SKM-1 treated with dmso at 0.1 percent for 144 hours (cell line): ENCODE results near the gene GAGE12H.
"Not testable (repeated sequence)": the region's sequence is repeated elsewhere in the genome, so short reads cannot be mapped to it uniquely, and the experiment has no call there.

Source experiments
- DNase-seq: peaks from one replicate; lab custom pipeline; 2025; ENCODE audit not compliant: unreplicated experiment; lab: John Stamatoyannopoulos, UW

GAGE12H gene, protein sequence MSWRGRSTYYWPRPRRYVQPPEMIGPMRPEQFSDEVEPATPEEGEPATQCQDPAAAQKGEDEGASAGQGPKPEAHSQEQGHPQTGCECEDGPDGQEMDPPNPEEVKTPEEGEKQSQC

DNA sequence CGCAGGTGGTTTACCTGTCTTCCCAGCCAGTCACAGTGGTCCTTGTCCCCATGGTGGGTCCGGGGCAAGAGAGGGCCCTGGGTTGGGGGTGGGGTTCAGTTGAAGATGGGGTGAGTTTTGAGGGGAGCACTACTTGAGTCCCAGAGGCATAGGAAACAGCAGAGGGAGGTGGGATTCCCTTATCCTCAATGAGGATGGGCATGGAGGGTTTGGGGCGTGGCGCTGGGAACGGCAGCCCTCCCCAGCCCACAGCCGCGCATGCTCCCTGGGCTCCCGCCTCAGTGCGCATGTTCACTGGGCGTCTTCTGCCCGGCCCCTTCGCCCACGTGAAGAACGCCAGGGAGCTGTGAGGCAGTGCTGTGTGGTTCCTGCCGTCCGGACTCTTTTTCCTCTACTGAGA lies at the start of gene GAGE12H:
Gene GAGE12H (plus strand): TSS at position 301 of the 400 bp plus-strand sequence. CDS start 1,155 bp downstream, outside the sequence.
- DNase-seq = not testable (repeated sequence)

DNA sequence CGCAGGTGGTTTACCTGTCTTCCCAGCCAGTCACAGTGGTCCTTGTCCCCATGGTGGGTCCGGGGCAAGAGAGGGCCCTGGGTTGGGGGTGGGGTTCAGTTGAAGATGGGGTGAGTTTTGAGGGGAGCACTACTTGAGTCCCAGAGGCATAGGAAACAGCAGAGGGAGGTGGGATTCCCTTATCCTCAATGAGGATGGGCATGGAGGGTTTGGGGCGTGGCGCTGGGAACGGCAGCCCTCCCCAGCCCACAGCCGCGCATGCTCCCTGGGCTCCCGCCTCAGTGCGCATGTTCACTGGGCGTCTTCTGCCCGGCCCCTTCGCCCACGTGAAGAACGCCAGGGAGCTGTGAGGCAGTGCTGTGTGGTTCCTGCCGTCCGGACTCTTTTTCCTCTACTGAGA lies 47.9 kb upstream of the GAGE12H start, which contains the start of gene GAGE12C:
Gene GAGE12C (plus strand): TSS at position 301 of the 400 bp plus-strand sequence. CDS start 1,155 bp downstream, outside the sequence.
- DNase-seq = not testable (repeated sequence)

DNA sequence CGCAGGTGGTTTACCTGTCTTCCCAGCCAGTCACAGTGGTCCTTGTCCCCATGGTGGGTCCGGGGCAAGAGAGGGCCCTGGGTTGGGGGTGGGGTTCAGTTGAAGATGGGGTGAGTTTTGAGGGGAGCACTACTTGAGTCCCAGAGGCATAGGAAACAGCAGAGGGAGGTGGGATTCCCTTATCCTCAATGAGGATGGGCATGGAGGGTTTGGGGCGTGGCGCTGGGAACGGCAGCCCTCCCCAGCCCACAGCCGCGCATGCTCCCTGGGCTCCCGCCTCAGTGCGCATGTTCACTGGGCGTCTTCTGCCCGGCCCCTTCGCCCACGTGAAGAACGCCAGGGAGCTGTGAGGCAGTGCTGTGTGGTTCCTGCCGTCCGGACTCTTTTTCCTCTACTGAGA lies 38.3 kb upstream of the GAGE12H start, which contains the start of gene GAGE12D:
Gene GAGE12D (plus strand): TSS at position 301 of the 400 bp plus-strand sequence. CDS start 1,155 bp downstream, outside the sequence.
- DNase-seq = not testable (repeated sequence)

DNA sequence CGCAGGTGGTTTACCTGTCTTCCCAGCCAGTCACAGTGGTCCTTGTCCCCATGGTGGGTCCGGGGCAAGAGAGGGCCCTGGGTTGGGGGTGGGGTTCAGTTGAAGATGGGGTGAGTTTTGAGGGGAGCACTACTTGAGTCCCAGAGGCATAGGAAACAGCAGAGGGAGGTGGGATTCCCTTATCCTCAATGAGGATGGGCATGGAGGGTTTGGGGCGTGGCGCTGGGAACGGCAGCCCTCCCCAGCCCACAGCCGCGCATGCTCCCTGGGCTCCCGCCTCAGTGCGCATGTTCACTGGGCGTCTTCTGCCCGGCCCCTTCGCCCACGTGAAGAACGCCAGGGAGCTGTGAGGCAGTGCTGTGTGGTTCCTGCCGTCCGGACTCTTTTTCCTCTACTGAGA lies 28.8 kb upstream of the GAGE12H start, which contains the start of gene GAGE12E:
Gene GAGE12E (plus strand): TSS at position 301 of the 400 bp plus-strand sequence. CDS start 1,155 bp downstream, outside the sequence.
- not testable (repeated sequence) for DNase-seq

DNA sequence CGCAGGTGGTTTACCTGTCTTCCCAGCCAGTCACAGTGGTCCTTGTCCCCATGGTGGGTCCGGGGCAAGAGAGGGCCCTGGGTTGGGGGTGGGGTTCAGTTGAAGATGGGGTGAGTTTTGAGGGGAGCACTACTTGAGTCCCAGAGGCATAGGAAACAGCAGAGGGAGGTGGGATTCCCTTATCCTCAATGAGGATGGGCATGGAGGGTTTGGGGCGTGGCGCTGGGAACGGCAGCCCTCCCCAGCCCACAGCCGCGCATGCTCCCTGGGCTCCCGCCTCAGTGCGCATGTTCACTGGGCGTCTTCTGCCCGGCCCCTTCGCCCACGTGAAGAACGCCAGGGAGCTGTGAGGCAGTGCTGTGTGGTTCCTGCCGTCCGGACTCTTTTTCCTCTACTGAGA lies 19.2 kb upstream of the GAGE12H start, which contains the start of gene GAGE12F:
Gene GAGE12F (plus strand): TSS at position 301 of the 400 bp plus-strand sequence. CDS start 1,155 bp downstream, outside the sequence.
- not testable (repeated sequence) for DNase-seq

DNA sequence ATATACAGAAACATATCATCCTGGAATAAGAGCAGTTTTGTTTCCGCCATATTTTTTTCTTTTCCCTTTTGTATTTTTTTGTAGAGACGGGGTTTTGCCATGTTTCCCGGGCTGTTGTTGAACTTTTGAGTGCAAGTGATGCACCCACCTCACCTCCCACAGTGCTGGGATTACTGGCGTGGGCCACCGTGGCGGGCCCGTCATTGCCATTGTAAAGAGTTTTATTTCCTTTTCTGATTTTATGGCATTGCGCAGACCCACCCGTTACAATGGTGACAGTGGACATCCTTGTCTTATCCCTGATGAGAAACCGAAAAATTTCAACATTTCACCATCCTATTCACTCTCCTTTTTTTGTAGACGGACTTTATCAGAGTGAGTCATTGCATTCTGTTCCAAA lies 11.0 kb upstream of the GAGE12H start:
- DNase-seq = not testable (repeated sequence)

DNA sequence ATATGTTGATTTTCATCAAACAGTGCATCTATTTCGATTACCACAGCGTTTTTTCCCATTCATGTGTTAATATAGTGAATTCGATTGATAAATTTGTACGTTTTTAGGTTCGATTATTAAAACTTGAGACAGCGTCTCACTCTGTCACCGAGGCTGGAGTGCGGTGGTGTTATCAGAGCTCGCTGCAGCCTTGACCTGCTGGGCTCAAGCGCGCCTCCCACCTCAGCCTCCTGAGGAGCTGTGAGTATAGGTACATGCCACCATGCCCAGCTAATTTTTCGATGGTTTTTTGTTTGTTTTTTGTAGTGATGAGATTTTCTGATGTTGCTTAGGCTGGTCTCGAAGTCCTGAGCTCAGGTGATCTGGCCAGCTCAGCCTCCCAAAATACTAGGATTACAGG lies 10.6 kb upstream of the GAGE12H start:
- not testable (repeated sequence) for DNase-seq

DNA sequence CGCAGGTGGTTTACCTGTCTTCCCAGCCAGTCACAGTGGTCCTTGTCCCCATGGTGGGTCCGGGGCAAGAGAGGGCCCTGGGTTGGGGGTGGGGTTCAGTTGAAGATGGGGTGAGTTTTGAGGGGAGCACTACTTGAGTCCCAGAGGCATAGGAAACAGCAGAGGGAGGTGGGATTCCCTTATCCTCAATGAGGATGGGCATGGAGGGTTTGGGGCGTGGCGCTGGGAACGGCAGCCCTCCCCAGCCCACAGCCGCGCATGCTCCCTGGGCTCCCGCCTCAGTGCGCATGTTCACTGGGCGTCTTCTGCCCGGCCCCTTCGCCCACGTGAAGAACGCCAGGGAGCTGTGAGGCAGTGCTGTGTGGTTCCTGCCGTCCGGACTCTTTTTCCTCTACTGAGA lies 9.6 kb upstream of the GAGE12H start, which contains the start of gene GAGE12G:
Gene GAGE12G (plus strand): TSS at position 301 of the 400 bp plus-strand sequence. CDS start 1,155 bp downstream, outside the sequence.
- DNase-seq = not testable (repeated sequence)

DNA sequence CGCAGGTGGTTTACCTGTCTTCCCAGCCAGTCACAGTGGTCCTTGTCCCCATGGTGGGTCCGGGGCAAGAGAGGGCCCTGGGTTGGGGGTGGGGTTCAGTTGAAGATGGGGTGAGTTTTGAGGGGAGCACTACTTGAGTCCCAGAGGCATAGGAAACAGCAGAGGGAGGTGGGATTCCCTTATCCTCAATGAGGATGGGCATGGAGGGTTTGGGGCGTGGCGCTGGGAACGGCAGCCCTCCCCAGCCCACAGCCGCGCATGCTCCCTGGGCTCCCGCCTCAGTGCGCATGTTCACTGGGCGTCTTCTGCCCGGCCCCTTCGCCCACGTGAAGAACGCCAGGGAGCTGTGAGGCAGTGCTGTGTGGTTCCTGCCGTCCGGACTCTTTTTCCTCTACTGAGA lies 9.4 kb downstream of the GAGE12H start, which contains the start of gene GAGE2A:
Gene GAGE2A (plus strand): TSS at position 301 of the 400 bp plus-strand sequence. CDS start 1,155 bp downstream, outside the sequence.
- DNase-seq = not testable (repeated sequence)

DNA sequence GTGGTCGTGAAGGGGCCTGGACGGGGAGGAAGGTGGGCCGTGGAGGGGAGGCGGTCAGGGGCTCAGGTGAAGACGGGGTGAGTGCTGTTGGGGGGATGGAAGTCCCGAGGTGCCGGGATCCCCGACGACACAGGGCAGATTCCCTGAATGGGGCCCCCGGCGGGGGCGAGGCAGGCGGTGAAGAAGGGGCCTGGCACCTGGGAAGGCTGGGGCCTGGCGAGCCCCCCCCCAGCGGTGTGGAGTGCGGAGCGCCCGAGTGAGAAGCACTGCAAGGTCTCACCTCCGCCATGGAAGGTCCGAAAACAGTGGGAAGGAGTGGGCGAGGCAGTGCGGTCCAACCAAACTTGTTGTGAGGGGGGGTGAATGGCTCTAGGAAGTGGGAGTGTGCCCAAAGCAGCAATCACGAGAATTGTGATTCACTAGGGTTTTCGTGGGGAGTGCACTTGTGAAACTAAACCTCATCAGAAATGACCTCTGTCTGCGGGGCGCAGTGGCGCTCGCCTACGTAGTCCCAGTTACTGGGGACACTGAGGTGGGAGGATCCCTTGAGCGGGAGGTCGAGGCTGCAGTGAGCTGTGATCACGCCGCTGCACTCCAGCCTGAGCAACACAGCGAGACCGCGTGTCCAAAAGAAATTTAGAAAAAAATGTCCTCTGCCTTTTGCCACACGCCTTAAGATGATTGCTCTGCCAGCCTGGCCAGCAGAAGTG lies 10.2 kb downstream of the GAGE12H start:
- not testable (repeated sequence) for DNase-seq

DNA sequence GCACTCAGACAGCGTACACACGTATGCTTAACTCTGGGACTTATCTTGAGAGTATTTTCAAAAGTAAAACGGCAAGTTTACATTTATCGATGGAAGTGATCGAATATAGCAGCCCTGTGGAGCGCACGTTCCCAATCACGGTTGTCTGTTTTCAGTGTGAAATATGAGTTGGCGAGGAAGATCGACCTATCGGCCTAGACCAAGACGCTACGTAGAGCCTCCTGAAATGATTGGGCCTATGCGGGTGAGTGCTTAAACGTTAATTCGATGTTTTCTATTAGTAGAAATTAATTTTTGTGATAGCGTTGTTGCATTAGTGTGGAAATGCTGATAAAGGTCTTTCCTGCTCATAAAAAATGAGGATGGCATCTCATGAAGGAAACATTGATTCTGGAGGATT lies 10.7 kb downstream of the GAGE12H start:
- DNase-seq = not testable (repeated sequence)

DNA sequence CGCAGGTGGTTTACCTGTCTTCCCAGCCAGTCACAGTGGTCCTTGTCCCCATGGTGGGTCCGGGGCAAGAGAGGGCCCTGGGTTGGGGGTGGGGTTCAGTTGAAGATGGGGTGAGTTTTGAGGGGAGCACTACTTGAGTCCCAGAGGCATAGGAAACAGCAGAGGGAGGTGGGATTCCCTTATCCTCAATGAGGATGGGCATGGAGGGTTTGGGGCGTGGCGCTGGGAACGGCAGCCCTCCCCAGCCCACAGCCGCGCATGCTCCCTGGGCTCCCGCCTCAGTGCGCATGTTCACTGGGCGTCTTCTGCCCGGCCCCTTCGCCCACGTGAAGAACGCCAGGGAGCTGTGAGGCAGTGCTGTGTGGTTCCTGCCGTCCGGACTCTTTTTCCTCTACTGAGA lies 19.0 kb downstream of the GAGE12H start, which contains the start of gene GAGE1:
Gene GAGE1 (plus strand): TSS at position 301 of the 400 bp plus-strand sequence. CDS start 1,155 bp downstream, outside the sequence.
- DNase-seq = not testable (repeated sequence)

DNA sequence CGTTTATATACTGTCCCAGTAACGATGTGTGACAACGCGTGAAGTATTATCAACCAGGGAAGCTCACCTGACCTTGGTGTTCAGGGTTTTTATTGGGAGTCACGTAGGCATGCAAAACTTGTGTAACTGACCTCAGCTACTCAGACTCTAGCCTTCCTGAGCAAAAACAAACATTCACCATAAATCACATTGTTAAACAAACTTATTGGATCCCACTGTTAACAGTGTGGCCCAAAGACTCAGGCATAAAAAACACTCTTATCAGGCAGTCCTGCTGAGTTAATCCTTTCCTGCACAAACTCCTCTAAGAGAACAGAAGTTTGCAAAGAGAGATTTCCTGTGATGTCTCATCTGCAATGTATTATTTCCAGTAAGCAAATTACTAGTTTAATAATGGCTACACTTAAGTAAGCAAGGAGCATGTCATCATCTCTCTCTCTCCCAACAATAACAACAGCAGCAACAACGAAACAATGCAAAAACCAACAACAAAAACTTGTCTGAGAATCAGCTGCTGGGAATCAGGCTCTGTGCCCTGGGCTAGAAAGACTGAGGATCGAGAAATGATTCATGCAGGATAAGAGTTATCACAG lies 31.1 kb downstream of the GAGE12H start:
- no peak for DNase-seq

DNA sequence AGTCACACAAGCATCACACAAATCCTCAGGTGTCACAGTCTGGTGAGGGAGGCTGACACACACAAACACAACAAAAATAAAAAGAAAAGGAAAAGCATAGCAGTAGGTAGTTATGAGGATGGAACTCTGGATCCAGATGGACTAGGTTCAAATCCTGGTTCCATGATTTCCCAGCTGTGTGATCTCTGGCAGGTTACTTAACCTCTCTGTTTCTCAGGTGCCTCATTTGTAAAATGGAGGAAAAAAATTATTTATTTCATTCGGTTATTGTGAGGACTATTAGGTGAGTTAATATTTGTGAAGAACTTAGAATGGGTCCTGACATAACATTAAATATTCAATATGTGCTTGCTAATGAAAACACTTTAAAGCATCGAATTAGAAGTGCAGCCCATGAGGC lies 38.8 kb downstream of the GAGE12H start:
- no peak for DNase-seq

DNA sequence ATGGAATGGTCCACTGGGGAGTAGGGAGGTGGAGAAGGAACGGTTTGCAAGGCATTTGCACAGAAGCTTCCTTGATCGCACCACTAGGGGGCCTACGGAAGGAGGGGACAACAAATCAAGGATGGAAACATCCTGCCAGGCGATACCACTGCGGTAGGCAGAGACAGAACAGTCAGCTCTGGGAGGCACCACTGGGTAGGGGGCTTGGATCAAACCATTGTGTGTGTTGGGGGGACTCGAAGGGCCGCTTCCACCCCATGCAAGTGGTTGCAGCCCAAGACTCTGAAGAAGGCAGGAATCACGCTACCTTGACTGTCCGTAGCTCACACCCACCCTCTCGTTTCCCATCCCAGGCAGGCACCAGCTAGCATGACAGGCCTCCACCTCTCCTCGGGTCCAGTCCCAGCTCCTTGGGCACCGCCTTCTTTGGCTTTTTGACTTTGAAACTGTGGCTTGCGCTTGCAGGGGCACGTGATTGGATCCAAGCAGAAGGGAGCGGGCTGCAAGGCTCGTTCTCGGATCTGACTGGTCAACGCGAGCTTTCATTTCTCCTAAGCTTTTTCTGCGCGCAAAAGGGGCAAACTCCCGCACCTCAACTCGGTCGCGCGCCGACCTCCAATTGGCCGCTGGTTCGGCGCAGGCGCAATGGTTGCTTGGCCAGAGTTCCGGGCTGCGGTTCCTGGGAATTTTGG lies 47.5 kb downstream of the GAGE12H start:
- DNase-seq = no peak
